NB4 (cell line): ENCODE measurements around the gene MAPKAPK2.
A peak's percentile ranks its signal among the peaks of the same experiment; 100 is the strongest.

Experiments
- DNase-seq: peaks from one replicate; pipeline ENCODE4 v3.0.0; 2010; ENCODE audit warnings: low read depth
- H3K4me3 ChIP-seq: one replicate; pipeline ENCODE4 v1.5.1; 2011; ENCODE audit warnings: mild to moderate bottlenecking, low read depth, low read length, moderate library complexity
- CTCF ChIP-seq: IDR thresholded peaks from one replicate; pipeline ENCODE4 v1.5.1; 2012; ENCODE audit warnings: low read depth, low read length
- MYC ChIP-seq: IDR thresholded peaks from 2 replicates; pipeline ENCODE4 v1.6.1; 2011; ENCODE audit warnings: low read depth, low read length
- POLR2A ChIP-seq: IDR thresholded peaks from 2 replicates; pipeline ENCODE4 v1.6.1; 2011; ENCODE audit warnings: mild to moderate bottlenecking; ENCODE audit not compliant: insufficient read length; ENCODE audit errors: extremely low read depth
- TF ChIP-seq, protein P1 (sequence below): IDR thresholded peaks from 2 replicates; pipeline ENCODE4 v1.6.1; 2011; ENCODE audit warnings: low read depth, low read length

MAPKAPK2 gene

GRCh38 chr1:206698011-206698410, 13.3 kb downstream of the MAPKAPK2 start:
- no peak for DNase-seq
- TF ChIP-seq, protein P1, sequence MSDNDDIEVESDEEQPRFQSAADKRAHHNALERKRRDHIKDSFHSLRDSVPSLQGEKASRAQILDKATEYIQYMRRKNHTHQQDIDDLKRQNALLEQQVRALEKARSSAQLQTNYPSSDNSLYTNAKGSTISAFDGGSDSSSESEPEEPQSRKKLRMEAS, result no peak
- no peak for TF ChIP-seq CTCF
- no peak for TF ChIP-seq MYC
- no peak for TF ChIP-seq POLR2A
- H3K4me3 ChIP-seq, result no peak overlapping the region

GRCh38 chr1:206699000-206699586, 14.4 kb downstream of the MAPKAPK2 start:
- no peak for TF ChIP-seq MYC
- TF ChIP-seq POLR2A, result no peak
- TF ChIP-seq CTCF, result no peak
- TF ChIP-seq, protein P1, result no peak
- peak overlapping the region; percentile 34 for H3K4me3 ChIP-seq
- peak; percentile 62 for DNase-seq

- TF ChIP-seq, protein P1, result 0 out of 2 replicates have a peak, but pooled peaks have one; percentile 32
- TF ChIP-seq MYC, result no peak; the same call in 1 of the 2 replicates
- TF ChIP-seq POLR2A, result no peak
- TF ChIP-seq CTCF, result no peak
- peak; percentile 80 for DNase-seq
- peak overlapping the region; percentile 34 for H3K4me3 ChIP-seq
Measured at GRCh38 chr1:206699626-206700025, 14.9 kb downstream of the MAPKAPK2 start.

- TF ChIP-seq CTCF (no peak), MYC (no peak), POLR2A (no peak)
- TF ChIP-seq, protein P1, result no peak
- DNase-seq, result no peak
- H3K4me3 ChIP-seq, result no peak overlapping the region
Measured at GRCh38 chr1:206700445-206701036, 15.8 kb downstream of the MAPKAPK2 start.

GRCh38 chr1:206702260-206702659, 17.6 kb downstream of the MAPKAPK2 start:
- no peak for DNase-seq
- TF ChIP-seq CTCF, result no peak
- TF ChIP-seq POLR2A, result no peak
- TF ChIP-seq, protein P1, result no peak
- TF ChIP-seq MYC, result no peak
- H3K4me3 ChIP-seq, result no peak overlapping the region
